Panc1 (cell line): ENCODE data around the gene PDE3A. TPM values are rescaled to one million over a fixed set of nuclear protein-coding genes. Genes with fewer than 3 reads are reported as not detected.
A peak's percentile ranks its signal among the peaks of the same experiment; 100 is the strongest.

Source experiments
- ATAC-seq: fragments of 200-7000 bp; cut with Tn5 transposase; 2 replicates; pipeline ENCODE4 v1.9.1; 2020; ENCODE audit warnings: mild to moderate bottlenecking, moderate library complexity
- Bru-seq: library from RNA; stranded (reverse); fragments of 400-500 nt; gene quantifications from one replicate; lab custom pipeline; 2021; lab: Mats Ljungman, UMichigan
- BruChase-seq, 2 experiments: library from RNA; stranded (reverse); fragments of 400-500 nt; gene quantifications; one replicate each; lab custom pipeline; 2021; lab: Mats Ljungman, UMichigan
- BruUV-seq: library from RNA; stranded (reverse); fragments of 400-500 nt; replicated peaks from 2 replicates; lab custom pipeline; 2021; lab: Mats Ljungman, UMichigan
- CTCF ChIA-PET: fragments of 300-600 bp; sonication (Branson Sonifier 250); formaldehyde crosslinking; loops from one replicate; lab custom pipeline; 2022; ENCODE audit warnings: antibody characterized with exemption; lab: Charles Lee
- POLR2A ChIA-PET: fragments of 300-600 bp; sonication (Branson Sonifier 250); formaldehyde crosslinking; loops from one replicate; lab custom pipeline; 2022; ENCODE audit warnings: antibody characterized with exemption; lab: Charles Lee
- DNase-seq: peaks from one replicate; pipeline ENCODE4 v3.0.0-alpha.2; 2010; ENCODE audit warnings: low read depth, low spot score
- H3K27ac ChIP-seq: 2 replicates; pipeline ENCODE4 v1.5.1; 2011; ENCODE audit warnings: mild to moderate bottlenecking, low read length, inconsistent platforms
- H3K27me3 ChIP-seq: fragments of 200-500 bp; sonication (Bioruptor generic); 2 replicates; pipeline ENCODE4 v1.6.0; 2014; ENCODE audit warnings: low read length, inconsistent platforms; ENCODE audit not compliant: control insufficient read depth, insufficient read depth
- H3K36me3 ChIP-seq: fragments of 200-500 bp; sonication (Bioruptor generic); 2 replicates; pipeline ENCODE4 v1.5.1; 2014; ENCODE audit warnings: inconsistent platforms, mild to moderate bottlenecking, low read length, moderate library complexity; ENCODE audit not compliant: control insufficient read depth, insufficient read depth
- H3K4me1 ChIP-seq: 2 replicates; pipeline ENCODE4 v1.5.1; 2011; ENCODE audit warnings: inconsistent platforms, mild to moderate bottlenecking, low read length, moderate library complexity; ENCODE audit not compliant: control insufficient read depth, insufficient read depth
- H3K4me3 ChIP-seq, 2 experiments: 2 replicates each; pipeline ENCODE4 v1.5.1; 2011 to 2012; ENCODE audit warnings: low read depth in 2 of 2, low read length in 2 of 2, mild to moderate bottlenecking in 2 of 2, inconsistent platforms in 1 of 2, moderate library complexity in 1 of 2
- H3K9me3 ChIP-seq: fragments of 200-500 bp; sonication (Bioruptor generic); 2 replicates; pipeline ENCODE4 v1.5.1; 2014; ENCODE audit warnings: low read depth, mild to moderate bottlenecking, inconsistent platforms, low read length, moderate library complexity; ENCODE audit not compliant: control insufficient read depth, insufficient read depth
- POLR2AphosphoS5 ChIP-seq: IDR thresholded peaks from 2 replicates; pipeline ENCODE4 v1.6.1; 2012; ENCODE audit warnings: mild to moderate bottlenecking, low read depth, low read length, moderate library complexity
- SIN3A ChIP-seq: IDR thresholded peaks from 2 replicates; pipeline ENCODE4 v1.6.1; 2012; ENCODE audit warnings: low read depth, mild to moderate bottlenecking, low read length, moderate library complexity, borderline replicate concordance; ENCODE audit not compliant: insufficient read depth
- TCF7L2 ChIP-seq: IDR thresholded peaks from 2 replicates; pipeline ENCODE4 v1.6.1; 2011; ENCODE audit warnings: mild to moderate bottlenecking, low read depth, low read length, inconsistent platforms
- in situ Hi-C: cut with HindIII; loops from 2 replicates; pipeline ENCODE4 v1.10.0; 2016; ENCODE audit warnings: low sequenced_read_pairs, low pct_unique_long_range_greater_than_20kb
- intact Hi-C: fragments of 100-400 bp; cut with micrococcal nuclease; formaldehyde crosslinking; loops from one replicate; pipeline ENCODE4 v1.10.0; 2022; ENCODE audit not compliant: unreplicated experiment
- long read RNA-seq: library from polyadenylated mRNA; unstranded; transcript quantifications from one replicate; pipeline ENCODE4 v2.0.0, GENCODE V29; 2021; ENCODE audit not compliant: unreplicated experiment
- polyA plus RNA-seq: library from polyadenylated mRNA; unstranded; fragments of >200 nt; gene quantifications from one replicate; pipeline ENCODE4 v1.2.1, GENCODE V29; 2012; ENCODE audit warnings: missing spikeins; ENCODE audit not compliant: insufficient read length
- total RNA-seq: library from RNA; stranded (reverse); gene quantifications from one replicate; pipeline ENCODE4 v1.2.1, GENCODE V29; 2021; ENCODE audit not compliant: unreplicated experiment
- TF ChIP-seq, protein P1 (sequence below), 2 experiments: IDR thresholded peaks; 2 replicates each; pipeline ENCODE4 v1.6.1; 2011 to 2012; ENCODE audit warnings: low read depth in 2 of 2, control low read depth in 1 of 2, low read length in 1 of 2, mild to moderate bottlenecking in 1 of 2, moderate library complexity in 1 of 2; ENCODE audit not compliant: insufficient read depth in 1 of 2
- TF ChIP-seq, protein P2 (sequence below): fragments of 450-650 bp; IDR thresholded peaks from 2 replicates; pipeline ENCODE4 v1.5.1; 2017; ENCODE audit warnings: mild to moderate bottlenecking

Gene PDE3A
- total RNA-seq (0.03 TPM), Bru-seq, nascent RNA (percentile 6 among the genes with signal in this experiment), BruChase-seq, experiment 1, labeled RNA remaining after a 2-hour chase (percentile 7 among the genes with signal in this experiment), BruChase-seq, experiment 2, labeled RNA remaining after a 6-hour chase (percentile 11 among the genes with signal in this experiment)
- not detected for polyA plus RNA-seq
- long read RNA-seq, partial matches to known transcripts = 0 of 1 reads
- long read RNA-seq, other reads (novel, unspliced or antisense) = 1 of 1 reads

DNA sequence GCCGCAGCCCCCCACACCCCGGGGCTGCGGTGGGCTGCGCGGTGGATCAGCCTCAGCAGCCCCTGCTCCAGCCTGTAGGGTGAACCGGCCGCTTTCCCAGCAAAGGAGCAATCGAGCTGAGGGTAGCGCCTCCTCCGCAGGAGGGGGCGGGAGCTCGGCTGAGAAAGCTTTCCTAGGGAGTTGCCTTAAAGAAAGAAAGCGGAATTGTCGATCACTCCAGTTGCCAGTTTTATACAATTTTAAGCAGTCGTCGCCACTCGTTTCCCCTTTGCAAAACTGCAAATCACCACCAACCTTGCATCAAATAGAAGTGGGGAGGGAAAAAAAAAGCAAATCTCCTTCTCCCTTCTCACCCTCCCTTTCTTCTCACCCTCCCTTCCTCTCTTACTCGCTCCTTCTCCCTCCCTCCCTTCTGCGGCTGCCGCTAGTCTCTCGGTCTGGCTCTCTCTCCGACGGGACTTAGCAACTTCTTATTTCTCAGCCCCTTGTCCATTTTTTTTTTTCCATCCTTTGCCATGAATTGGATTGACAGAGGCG is at the start of gene PDE3A:
PDE3A (plus strand) TSS at position 424 of the 537 bp plus-strand sequence. CDS start 748 bp downstream, outside the sequence.
- CTCF ChIA-PET = no interaction called here
- no peaks in the 10 kb centered on the region for H3K27me3 ChIP-seq
- POLR2A ChIA-PET = interaction anchor here (0.6 kb wide), 2 partner anchors 220 to 311 kb away, joined by 3 to 4 read pairs; no protein-coding TSS in a partner anchor
- ATAC-seq (peak; percentile 77), DNase-seq (no peak)
- no TSS peak for BruUV-seq
- no peaks in the 10 kb centered on the region for H3K9me3 ChIP-seq
- no peaks in the 10 kb centered on the region for H3K4me1 ChIP-seq
- TF ChIP-seq TCF7L2 (no peak), SIN3A (no peak), POLR2AphosphoS5 (no peak)
- TF ChIP-seq, protein P1, sequence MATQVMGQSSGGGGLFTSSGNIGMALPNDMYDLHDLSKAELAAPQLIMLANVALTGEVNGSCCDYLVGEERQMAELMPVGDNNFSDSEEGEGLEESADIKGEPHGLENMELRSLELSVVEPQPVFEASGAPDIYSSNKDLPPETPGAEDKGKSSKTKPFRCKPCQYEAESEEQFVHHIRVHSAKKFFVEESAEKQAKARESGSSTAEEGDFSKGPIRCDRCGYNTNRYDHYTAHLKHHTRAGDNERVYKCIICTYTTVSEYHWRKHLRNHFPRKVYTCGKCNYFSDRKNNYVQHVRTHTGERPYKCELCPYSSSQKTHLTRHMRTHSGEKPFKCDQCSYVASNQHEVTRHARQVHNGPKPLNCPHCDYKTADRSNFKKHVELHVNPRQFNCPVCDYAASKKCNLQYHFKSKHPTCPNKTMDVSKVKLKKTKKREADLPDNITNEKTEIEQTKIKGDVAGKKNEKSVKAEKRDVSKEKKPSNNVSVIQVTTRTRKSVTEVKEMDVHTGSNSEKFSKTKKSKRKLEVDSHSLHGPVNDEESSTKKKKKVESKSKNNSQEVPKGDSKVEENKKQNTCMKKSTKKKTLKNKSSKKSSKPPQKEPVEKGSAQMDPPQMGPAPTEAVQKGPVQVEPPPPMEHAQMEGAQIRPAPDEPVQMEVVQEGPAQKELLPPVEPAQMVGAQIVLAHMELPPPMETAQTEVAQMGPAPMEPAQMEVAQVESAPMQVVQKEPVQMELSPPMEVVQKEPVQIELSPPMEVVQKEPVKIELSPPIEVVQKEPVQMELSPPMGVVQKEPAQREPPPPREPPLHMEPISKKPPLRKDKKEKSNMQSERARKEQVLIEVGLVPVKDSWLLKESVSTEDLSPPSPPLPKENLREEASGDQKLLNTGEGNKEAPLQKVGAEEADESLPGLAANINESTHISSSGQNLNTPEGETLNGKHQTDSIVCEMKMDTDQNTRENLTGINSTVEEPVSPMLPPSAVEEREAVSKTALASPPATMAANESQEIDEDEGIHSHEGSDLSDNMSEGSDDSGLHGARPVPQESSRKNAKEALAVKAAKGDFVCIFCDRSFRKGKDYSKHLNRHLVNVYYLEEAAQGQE (IDR thresholded peaks at IDR 0.05; ENCODE audit: insufficient read depth in 1 of 2, low read depth in 2 of 2, low read length in 1 of 2) = no peak
- TF ChIP-seq, protein P2, sequence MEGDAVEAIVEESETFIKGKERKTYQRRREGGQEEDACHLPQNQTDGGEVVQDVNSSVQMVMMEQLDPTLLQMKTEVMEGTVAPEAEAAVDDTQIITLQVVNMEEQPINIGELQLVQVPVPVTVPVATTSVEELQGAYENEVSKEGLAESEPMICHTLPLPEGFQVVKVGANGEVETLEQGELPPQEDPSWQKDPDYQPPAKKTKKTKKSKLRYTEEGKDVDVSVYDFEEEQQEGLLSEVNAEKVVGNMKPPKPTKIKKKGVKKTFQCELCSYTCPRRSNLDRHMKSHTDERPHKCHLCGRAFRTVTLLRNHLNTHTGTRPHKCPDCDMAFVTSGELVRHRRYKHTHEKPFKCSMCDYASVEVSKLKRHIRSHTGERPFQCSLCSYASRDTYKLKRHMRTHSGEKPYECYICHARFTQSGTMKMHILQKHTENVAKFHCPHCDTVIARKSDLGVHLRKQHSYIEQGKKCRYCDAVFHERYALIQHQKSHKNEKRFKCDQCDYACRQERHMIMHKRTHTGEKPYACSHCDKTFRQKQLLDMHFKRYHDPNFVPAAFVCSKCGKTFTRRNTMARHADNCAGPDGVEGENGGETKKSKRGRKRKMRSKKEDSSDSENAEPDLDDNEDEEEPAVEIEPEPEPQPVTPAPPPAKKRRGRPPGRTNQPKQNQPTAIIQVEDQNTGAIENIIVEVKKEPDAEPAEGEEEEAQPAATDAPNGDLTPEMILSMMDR = no peak
- no peak within 1 kb of the TSS for H3K27ac ChIP-seq
- peak within 1 kb of the TSS; percentile 45 to 57 for H3K4me3 ChIP-seq
- in situ Hi-C loops (no loop called here), intact Hi-C loops (no loop called here)
- H3K36me3 ChIP-seq = no peaks in the 10 kb centered on the region

DNA sequence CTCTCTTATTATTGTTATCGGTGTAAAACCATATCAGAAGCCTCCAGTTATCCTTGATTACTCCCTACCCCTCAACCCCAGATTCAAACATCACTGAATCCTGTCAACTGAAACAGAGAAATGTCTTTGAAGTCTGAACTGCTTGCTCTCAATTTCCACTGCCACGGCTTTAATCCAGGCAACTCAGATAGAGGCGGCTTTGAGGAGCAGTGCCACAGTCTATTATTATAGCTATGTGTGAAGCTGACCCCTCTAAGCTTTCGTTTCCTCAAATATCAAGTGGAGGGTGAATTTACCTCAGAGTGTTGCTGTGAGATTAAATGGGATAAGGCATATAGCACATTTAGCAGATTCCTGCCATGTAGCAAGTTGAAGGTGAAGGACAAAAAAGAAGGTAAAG is 49.0 kb upstream of the PDE3A start:
- in situ Hi-C loops = no loop called here
- ChIA-PET CTCF (no interaction called here), POLR2A (no interaction called here)
- no TSS peak for BruUV-seq
- H3K27ac ChIP-seq = no peak overlapping the region
- H3K4me3 ChIP-seq = no peak overlapping the region
- DNase-seq = no peak
- no peak for TF ChIP-seq SIN3A
- TF ChIP-seq, protein P2 = no peak
- H3K4me1 ChIP-seq = no peaks in the 10 kb centered on the region
- H3K9me3 ChIP-seq = no peaks in the 10 kb centered on the region
- no peaks in the 10 kb centered on the region for H3K27me3 ChIP-seq
- intact Hi-C loops = no loop called here
- no peaks in the 10 kb centered on the region for H3K36me3 ChIP-seq
- ATAC-seq = no peak
